K562 (cell line): ENCODE measurements around the gene PLS1. TPM values are rescaled to one million over a fixed set of nuclear protein-coding genes. Genes with fewer than 3 reads are reported as not detected.
A peak's percentile ranks its signal among the peaks of the same experiment; 100 is the strongest.

ENCODE experiments used
- C11orf30 ChIP-seq: fragments of 450-650 bp; IDR thresholded peaks from 2 replicates; pipeline ENCODE4 v1.6.1; 2016; ENCODE audit warnings: low read depth, mild to moderate bottlenecking
- FIP1L1 ChIP-seq: fragments of 200-400 bp; formaldehyde crosslinking; IDR thresholded peaks from 2 replicates; pipeline ENCODE4 v1.6.1; 2018; ENCODE audit warnings: mild to moderate bottlenecking, low read depth, low read length; ENCODE audit not compliant: poor library complexity, severe bottlenecking
- JUND ChIP-seq, 2 experiments: IDR thresholded peaks; 2 replicates in 1 of 2; 3 replicates in 1 of 2; pipeline ENCODE4 v1.6.1; 2011; ENCODE audit warnings: borderline replicate concordance in 2 of 2, low read depth in 2 of 2, low read length in 2 of 2, improper control_type of control experiment in 1 of 2, missing biosample characterization in 1 of 2, missing genetic modification characterization in 1 of 2, missing genetic modification reagents in 1 of 2
- SMARCE1 ChIP-seq: fragments of 450-650 bp; IDR thresholded peaks from 2 replicates; pipeline ENCODE4 v1.7.1; 2016; ENCODE audit warnings: mild to moderate bottlenecking
- WHSC1 ChIP-seq: IDR thresholded peaks from one replicate; pipeline ENCODE4 v1.6.1; 2012; ENCODE audit warnings: low read length, control low read depth, inconsistent platforms
- ZBTB8A ChIP-seq: fragments of 450-650 bp; IDR thresholded peaks from 2 replicates; pipeline ENCODE4 v1.6.1; 2018; ENCODE audit warnings: mild to moderate bottlenecking, moderate library complexity; ENCODE audit not compliant: partially characterized antibody
- ZNF717 ChIP-seq: fragments of 250-450 bp; sonication (Bioruptor Pico); IDR thresholded peaks from 2 replicates; pipeline ENCODE4 v1.5.0; 2021
- ZNF778 ChIP-seq: fragments of 450-650 bp; formaldehyde crosslinking; IDR thresholded peaks from 2 replicates; pipeline ENCODE4 v1.4.0; 2020; ENCODE audit warnings: mild to moderate bottlenecking, moderate library complexity
- ZNF780A ChIP-seq: fragments of 250-450 bp; sonication (Bioruptor Pico); IDR thresholded peaks from 2 replicates; pipeline ENCODE4 v1.5.0; 2021; ENCODE audit warnings: mild to moderate bottlenecking
- polyA plus RNA-seq, 8 experiments: library from polyadenylated mRNA; depleted of rRNA in 4 of 8; stranded (reverse) in 5 of 8; unstranded in 3 of 8; fragments of >200 nt; fragmentation: Nextera tagmentation in 2 of 8; fragmentation: Illumina TruSeq in 1 of 8; extraction: Ambion mirVana in 2 of 8; extraction: Trizol in 1 of 8; gene quantifications; 2 replicates each; pipeline versions ENCODE4 v1.2.1 to v1.2.3, GENCODE V29; 2011 to 2014; ENCODE audit warnings: inconsistent platforms in 1 of 8, missing spikeins in 1 of 8
- total RNA-seq, 7 experiments: library from RNA; depleted of rRNA in 6 of 7; stranded (reverse); fragments of >200 nt in 6 of 7; fragmentation: Illumina TruSeq in 2 of 7; extraction: Trizol in 2 of 7; gene quantifications; 2 replicates each; pipeline versions ENCODE4 v1.2.1 to v1.2.3, GENCODE V29; 2011 to 2021; ENCODE audit warnings: low replicate concordance in 1 of 7
- TF ChIP-seq, protein P1 (sequence below): fragments of 250-450 bp; sonication (Bioruptor Pico); IDR thresholded peaks from 2 replicates; pipeline ENCODE4 v1.8.0; 2022; ENCODE audit warnings: moderate library complexity, mild to moderate bottlenecking, inconsistent platforms
- TF ChIP-seq, protein P2 (sequence below): fragments of 250-450 bp; sonication (Bioruptor Pico); IDR thresholded peaks from 2 replicates; pipeline ENCODE4 v1.4.0; 2020; ENCODE audit warnings: mild to moderate bottlenecking, moderate library complexity

PLS1 gene
- total and polyA plus RNA-seq, 9 of the 15 experiments (the other 6 are each of a cell fraction or from before 2014, with no cell fraction given): 6.1 to 21.3 (median 13.0) TPM

GRCh38 chr3:142636664-142637063 lies 40.5 kb downstream of the PLS1 start (continued):
- TF ChIP-seq, protein P1, sequence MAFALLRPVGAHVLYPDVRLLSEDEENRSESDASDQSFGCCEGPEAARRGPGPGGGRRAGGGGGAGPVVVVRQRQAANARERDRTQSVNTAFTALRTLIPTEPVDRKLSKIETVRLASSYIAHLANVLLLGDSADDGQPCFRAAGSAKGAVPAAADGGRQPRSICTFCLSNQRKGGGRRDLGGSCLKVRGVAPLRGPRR (CRISPR knock-in tag): no peak
- TF ChIP-seq ZBTB8A: no peak
- TF ChIP-seq JUND (IDR thresholded peaks at IDR 0.05; ENCODE audit: borderline replicate concordance, low read depth, low read length): peak; percentile 20; the same call in 1 of the 2 replicates
- 0 out of 3 replicates have a peak, but pooled peaks have one; percentile 29 for TF ChIP-seq JUND (tag; IDR thresholded peaks at IDR 0.05; ENCODE audit: borderline replicate concordance, low read depth, low read length)
- TF ChIP-seq, protein P2, sequence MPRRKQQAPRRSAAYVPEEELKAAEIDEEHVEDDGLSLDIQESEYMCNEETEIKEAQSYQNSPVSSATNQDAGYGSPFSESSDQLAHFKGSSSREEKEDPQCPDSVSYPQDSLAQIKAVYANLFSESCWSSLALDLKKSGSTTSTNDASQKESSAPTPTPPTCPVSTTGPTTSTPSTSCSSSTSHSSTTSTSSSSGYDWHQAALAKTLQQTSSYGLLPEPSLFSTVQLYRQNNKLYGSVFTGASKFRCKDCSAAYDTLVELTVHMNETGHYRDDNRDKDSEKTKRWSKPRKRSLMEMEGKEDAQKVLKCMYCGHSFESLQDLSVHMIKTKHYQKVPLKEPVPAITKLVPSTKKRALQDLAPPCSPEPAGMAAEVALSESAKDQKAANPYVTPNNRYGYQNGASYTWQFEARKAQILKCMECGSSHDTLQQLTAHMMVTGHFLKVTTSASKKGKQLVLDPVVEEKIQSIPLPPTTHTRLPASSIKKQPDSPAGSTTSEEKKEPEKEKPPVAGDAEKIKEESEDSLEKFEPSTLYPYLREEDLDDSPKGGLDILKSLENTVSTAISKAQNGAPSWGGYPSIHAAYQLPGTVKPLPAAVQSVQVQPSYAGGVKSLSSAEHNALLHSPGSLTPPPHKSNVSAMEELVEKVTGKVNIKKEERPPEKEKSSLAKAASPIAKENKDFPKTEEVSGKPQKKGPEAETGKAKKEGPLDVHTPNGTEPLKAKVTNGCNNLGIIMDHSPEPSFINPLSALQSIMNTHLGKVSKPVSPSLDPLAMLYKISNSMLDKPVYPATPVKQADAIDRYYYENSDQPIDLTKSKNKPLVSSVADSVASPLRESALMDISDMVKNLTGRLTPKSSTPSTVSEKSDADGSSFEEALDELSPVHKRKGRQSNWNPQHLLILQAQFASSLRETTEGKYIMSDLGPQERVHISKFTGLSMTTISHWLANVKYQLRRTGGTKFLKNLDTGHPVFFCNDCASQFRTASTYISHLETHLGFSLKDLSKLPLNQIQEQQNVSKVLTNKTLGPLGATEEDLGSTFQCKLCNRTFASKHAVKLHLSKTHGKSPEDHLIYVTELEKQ: no peak
- TF ChIP-seq ZNF778 (CRISPR knock-in tag): no peak
- no peak for TF ChIP-seq WHSC1
- no peak for TF ChIP-seq FIP1L1
- TF ChIP-seq ZNF717 (CRISPR knock-in tag): no peak
- peak; percentile 17; the same call in 1 of the 2 replicates for TF ChIP-seq C11orf30
- TF ChIP-seq SMARCE1: 0 out of 2 replicates have a peak, but pooled peaks have one; percentile 41
- no peak for TF ChIP-seq ZNF780A (CRISPR knock-in tag)
